ENCODE measurements around the gene MCF2L2. TPM values are rescaled to one million over a fixed set of nuclear protein-coding genes. Genes with fewer than 3 reads are reported as not detected.
A peak's percentile ranks its signal among the peaks of the same experiment; 100 is the strongest.

Gene MCF2L2
- total and polyA plus RNA-seq, 2 of the 13 experiments (the other 11 are each of a cell fraction or from before 2014, with no cell fraction given) = not detected

DNA sequence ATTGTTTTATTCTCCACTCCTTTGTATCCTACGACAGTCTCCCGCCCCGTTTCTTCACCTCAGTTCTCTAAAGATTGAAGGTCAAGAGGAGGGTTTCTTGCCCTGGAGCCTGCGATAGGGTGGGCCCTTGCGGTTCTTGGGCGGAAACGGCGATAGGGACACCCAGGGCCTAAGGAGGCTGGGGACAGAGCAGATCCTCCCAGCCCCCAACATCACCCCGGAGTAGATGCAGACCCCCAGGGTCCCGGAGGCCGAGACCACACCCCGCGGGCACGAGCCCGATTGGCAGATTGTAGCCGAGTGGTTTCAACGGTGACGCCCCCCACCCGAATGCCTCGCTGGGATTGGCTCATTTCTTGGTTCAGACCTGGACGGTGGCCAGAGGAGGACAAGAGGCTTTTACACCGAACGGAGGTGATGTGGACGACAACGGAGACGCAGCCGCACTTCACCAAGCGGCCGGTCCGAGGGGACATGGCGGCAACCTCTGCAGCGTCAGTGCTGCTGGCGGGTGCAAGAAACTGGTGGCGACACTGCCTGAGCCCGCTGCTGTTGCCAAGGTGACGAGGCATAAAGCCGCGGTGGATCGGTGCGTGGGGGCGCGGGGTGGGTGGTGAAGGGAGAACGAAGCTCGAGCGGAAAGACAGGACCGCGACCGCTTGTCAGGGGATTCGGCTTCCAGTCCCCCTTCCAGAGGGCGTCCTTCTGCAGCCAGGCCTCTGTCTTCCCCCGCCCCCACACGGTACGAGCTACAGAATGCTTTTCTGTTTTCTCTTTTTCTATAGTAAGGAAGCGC is 19.0 kb upstream of the MCF2L2 start (continued):
- TF ChIP-seq PRMT3 (CRISPR knock-in tag; IDR thresholded peaks at IDR 0.05; ENCODE audit: borderline replicate concordance, low read depth) = no peak
- no peak for TF ChIP-seq RORA (CRISPR knock-in tag; IDR thresholded peaks at IDR 0.05)
- TF ChIP-seq ZNF138 (CRISPR knock-in tag; IDR thresholded peaks at IDR 0.05; ENCODE audit: low read depth) = peak; percentile 87; the same call in 1 of the 2 replicates
- TF ChIP-seq TFDP2 (CRISPR knock-in tag; IDR thresholded peaks at IDR 0.05) = peak; percentile 78
- TF ChIP-seq ZNF431 (CRISPR knock-in tag; IDR thresholded peaks at IDR 0.05; ENCODE audit: borderline replicate concordance, low read depth) = no peak
- no peak for TF ChIP-seq MTA3 (CRISPR knock-in tag; IDR thresholded peaks at IDR 0.05)
- TF ChIP-seq AHDC1 (CRISPR knock-in tag; IDR thresholded peaks at IDR 0.05; ENCODE audit: borderline replicate concordance) = peak; percentile 53; the same call in 1 of the 2 replicates
- TF ChIP-seq, protein P1, sequence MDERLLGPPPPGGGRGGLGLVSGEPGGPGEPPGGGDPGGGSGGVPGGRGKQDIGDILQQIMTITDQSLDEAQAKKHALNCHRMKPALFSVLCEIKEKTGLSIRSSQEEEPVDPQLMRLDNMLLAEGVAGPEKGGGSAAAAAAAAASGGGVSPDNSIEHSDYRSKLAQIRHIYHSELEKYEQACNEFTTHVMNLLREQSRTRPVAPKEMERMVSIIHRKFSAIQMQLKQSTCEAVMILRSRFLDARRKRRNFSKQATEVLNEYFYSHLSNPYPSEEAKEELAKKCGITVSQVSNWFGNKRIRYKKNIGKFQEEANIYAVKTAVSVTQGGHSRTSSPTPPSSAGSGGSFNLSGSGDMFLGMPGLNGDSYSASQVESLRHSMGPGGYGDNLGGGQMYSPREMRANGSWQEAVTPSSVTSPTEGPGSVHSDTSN (CRISPR knock-in tag; IDR thresholded peaks at IDR 0.05) = no peak
- TF ChIP-seq ZMYM4 (CRISPR knock-in tag; IDR thresholded peaks at IDR 0.05) = peak; percentile 100
- no peak for TF ChIP-seq ZFP37 (CRISPR knock-in tag; IDR thresholded peaks at IDR 0.05; ENCODE audit: borderline replicate concordance)
- TF ChIP-seq ZNF260 (CRISPR knock-in tag; IDR thresholded peaks at IDR 0.05; ENCODE audit: borderline replicate concordance, low read depth) = no peak
- TF ChIP-seq ZNF747 (CRISPR knock-in tag; IDR thresholded peaks at IDR 0.05; ENCODE audit: borderline replicate concordance) = peak; percentile 59; the same call in 1 of the 2 replicates
- TF ChIP-seq MAFK (conservative IDR thresholded peaks at IDR 0.05 in 1 of 2, IDR thresholded peaks at IDR 0.05 in 1 of 2; ENCODE audit: low read length in 2 of 2) = no peak
- peak; percentile 88 for TF ChIP-seq CHCHD3 (CRISPR knock-in tag; IDR thresholded peaks at IDR 0.05)
- peak; percentile 68; the same call in 1 of the 2 replicates for TF ChIP-seq ZNF547 (CRISPR knock-in tag; IDR thresholded peaks at IDR 0.05)
- TF ChIP-seq, protein P2, sequence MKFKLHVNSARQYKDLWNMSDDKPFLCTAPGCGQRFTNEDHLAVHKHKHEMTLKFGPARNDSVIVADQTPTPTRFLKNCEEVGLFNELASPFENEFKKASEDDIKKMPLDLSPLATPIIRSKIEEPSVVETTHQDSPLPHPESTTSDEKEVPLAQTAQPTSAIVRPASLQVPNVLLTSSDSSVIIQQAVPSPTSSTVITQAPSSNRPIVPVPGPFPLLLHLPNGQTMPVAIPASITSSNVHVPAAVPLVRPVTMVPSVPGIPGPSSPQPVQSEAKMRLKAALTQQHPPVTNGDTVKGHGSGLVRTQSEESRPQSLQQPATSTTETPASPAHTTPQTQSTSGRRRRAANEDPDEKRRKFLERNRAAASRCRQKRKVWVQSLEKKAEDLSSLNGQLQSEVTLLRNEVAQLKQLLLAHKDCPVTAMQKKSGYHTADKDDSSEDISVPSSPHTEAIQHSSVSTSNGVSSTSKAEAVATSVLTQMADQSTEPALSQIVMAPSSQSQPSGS (CRISPR knock-in tag; IDR thresholded peaks at IDR 0.05) = peak; percentile 91
- TF ChIP-seq SRSF9 (IDR thresholded peaks at IDR 0.05; ENCODE audit: borderline replicate concordance, insufficient read depth, low read depth, low read length, poor library complexity, severe bottlenecking) = no peak
- TF ChIP-seq ZNF414 (CRISPR knock-in tag; IDR thresholded peaks at IDR 0.05) = peak; percentile 88; the same call in 1 of the 2 replicates

Data from HepG2 (cell line).